Stimulated activated naive B cell treated with anti-CD40 and anti-IgM and Interleukin-4, amounts not matched to agents 10 μg/mL and 1 μg/mL and 100 μg/mL, for 72 hours (primary cell): ENCODE measurements around the gene MTHFD1L.
A peak's percentile ranks its signal among the peaks of the same experiment; 100 is the strongest.
"Not testable (repeated sequence)": the region's sequence is repeated elsewhere in the genome, so short reads cannot be mapped to it uniquely, and the experiment has no call there.

Experiments
- ATAC-seq, 2 donors: fragments of 150-1000 bp; cut with Tn5 transposase; replicated peaks; 2 replicates each; pipeline ENCODE4 v1.10.0; 2021; ENCODE audit warnings: moderate library complexity in 1 of 2
- DNase-seq: peaks from one replicate; pipeline ENCODE4 v3.0.0; 2021
- H3K27ac Mint-ChIP-seq: one replicate; pipeline ENCODE4 v1.8.0; 2022; ENCODE audit warnings: mild to moderate bottlenecking, mixed read lengths
- H3K27me3 Mint-ChIP-seq, 2 donors: one replicate each; pipeline ENCODE4 v1.8.0; 2022; ENCODE audit warnings: mixed read lengths in 2 of 2
- H3K36me3 Mint-ChIP-seq, 2 donors: one replicate each; pipeline ENCODE4 v1.8.0; 2022; ENCODE audit warnings: mixed read lengths in 2 of 2, mild to moderate bottlenecking in 1 of 2
- H3K4me1 Mint-ChIP-seq, 2 donors: one replicate each; pipeline ENCODE4 v1.8.0; 2022; ENCODE audit warnings: mixed read lengths in 2 of 2, mild to moderate bottlenecking in 1 of 2
- H3K4me3 Mint-ChIP-seq, 2 donors: one replicate each; pipeline ENCODE4 v1.8.0; 2022; ENCODE audit warnings: mild to moderate bottlenecking in 2 of 2, mixed read lengths in 2 of 2, moderate library complexity in 1 of 2
- H3K9me3 Mint-ChIP-seq, 2 donors: one replicate each; pipeline ENCODE4 v1.8.0; 2022; ENCODE audit warnings: mixed read lengths in 2 of 2, mild to moderate bottlenecking in 1 of 2

MTHFD1L gene

DNA sequence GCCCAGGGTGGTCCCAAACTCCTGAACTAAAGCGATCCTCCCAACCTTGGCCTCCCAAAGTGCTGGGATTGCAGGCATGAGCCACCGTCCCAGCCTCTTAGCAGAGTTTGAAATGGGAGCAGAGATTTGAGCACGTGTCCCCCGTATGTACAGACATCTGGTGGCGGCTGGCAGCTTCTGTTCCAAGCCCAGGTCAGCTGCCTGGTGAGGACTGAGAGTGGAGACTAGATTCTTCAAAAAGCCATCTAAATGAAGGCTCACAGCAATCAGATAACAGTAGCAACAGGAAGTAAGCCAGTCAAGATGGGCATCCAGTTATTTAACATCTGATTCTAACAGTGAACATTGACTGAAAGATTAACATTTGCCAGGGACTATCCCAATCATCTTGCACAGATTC, 246.2 kb downstream of the MTHFD1L start:
- H3K27me3 Mint-ChIP-seq = peaks cover 0 to 9% of the 10 kb centered on the region in 2 donors
- ATAC-seq (no peak), DNase-seq (no peak)
- no peaks in the 10 kb centered on the region for H3K9me3 Mint-ChIP-seq
- no peaks in the 10 kb centered on the region for H3K36me3 Mint-ChIP-seq
- no peak overlapping the region for H3K4me3 Mint-ChIP-seq
- H3K27ac Mint-ChIP-seq = no peak overlapping the region
- no peaks in the 10 kb centered on the region for H3K4me1 Mint-ChIP-seq

DNA sequence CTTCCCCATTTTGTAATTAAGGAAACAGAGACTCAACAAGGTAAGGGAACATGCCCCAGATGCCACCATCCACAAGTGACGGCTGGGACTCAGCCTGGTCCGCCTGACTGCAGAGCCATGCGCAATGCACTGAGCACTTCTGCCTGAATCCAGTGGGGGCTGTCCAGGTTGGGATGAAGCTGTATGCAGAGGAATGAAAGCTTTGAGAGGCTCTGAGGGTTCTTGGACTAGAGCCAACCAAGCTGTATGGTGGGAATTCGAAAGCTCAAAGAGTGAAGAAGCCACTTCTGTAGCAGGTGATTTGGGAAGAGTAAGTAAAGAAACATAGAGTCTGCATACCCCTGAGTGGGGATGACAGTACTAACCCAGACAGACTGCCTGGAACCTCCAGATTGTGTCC, 246.6 kb downstream of the MTHFD1L start:
- H3K9me3 Mint-ChIP-seq = no peaks in the 10 kb centered on the region
- no peak overlapping the region for H3K4me3 Mint-ChIP-seq
- peaks cover 0 to 9% of the 10 kb centered on the region in 2 donors for H3K27me3 Mint-ChIP-seq
- H3K4me1 Mint-ChIP-seq = no peaks in the 10 kb centered on the region
- no peak overlapping the region for H3K27ac Mint-ChIP-seq
- no peaks in the 10 kb centered on the region for H3K36me3 Mint-ChIP-seq
- ATAC-seq (no peak), DNase-seq (no peak)

DNA sequence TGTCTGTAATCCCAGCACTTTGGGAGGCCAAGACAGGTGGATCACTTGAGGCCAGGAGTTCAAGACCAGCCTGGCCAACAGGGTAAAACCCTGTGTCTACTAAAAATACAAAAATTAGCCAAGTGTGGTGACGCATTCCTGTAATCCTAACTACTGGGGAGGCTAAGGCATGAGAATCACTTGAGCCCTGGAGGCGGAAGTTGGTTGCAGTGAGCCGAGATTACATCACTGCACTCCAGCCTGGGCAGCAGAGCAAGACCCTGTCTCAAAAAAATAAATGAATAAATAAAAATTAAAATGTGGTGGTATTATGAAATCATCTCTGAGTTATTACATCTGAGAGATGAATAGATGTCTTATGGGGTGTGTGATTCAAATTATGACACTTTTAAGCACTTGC, 247.4 kb downstream of the MTHFD1L start:
- not testable (repeated sequence) for DNase-seq, H3K27ac Mint-ChIP-seq, H3K36me3 Mint-ChIP-seq, H3K4me1 Mint-ChIP-seq, ATAC-seq, H3K27me3 Mint-ChIP-seq, H3K9me3 Mint-ChIP-seq, H3K4me3 Mint-ChIP-seq

DNA sequence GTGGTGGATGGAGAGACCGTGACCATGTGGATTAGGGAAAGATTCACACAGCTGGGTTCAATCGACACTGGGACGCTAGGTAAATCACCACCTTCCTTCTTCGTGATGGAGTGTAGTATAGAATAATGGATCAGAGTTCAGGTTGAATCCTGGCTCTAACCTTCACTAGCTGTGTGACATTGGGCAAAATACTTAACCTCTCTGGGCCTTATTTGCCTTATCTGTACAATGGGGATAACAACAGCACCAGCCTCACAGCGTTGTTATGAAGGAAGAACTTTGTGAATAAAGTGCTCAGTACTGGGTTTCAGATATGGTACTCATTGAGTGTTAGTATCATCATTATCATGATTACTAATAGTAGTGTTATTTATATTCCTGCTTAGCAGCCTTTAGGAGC, 248.1 kb downstream of the MTHFD1L start:
- DNase-seq (no peak), ATAC-seq (no peak)
- Mint-ChIP-seq H3K27ac (no peak overlapping the region), H3K36me3 (no peaks in the 10 kb centered on the region), H3K4me1 (no peaks in the 10 kb centered on the region), H3K9me3 (no peaks in the 10 kb centered on the region), H3K27me3 (peaks cover 0 to 9% of the 10 kb centered on the region in 2 donors), H3K4me3 (no peak overlapping the region)

DNA sequence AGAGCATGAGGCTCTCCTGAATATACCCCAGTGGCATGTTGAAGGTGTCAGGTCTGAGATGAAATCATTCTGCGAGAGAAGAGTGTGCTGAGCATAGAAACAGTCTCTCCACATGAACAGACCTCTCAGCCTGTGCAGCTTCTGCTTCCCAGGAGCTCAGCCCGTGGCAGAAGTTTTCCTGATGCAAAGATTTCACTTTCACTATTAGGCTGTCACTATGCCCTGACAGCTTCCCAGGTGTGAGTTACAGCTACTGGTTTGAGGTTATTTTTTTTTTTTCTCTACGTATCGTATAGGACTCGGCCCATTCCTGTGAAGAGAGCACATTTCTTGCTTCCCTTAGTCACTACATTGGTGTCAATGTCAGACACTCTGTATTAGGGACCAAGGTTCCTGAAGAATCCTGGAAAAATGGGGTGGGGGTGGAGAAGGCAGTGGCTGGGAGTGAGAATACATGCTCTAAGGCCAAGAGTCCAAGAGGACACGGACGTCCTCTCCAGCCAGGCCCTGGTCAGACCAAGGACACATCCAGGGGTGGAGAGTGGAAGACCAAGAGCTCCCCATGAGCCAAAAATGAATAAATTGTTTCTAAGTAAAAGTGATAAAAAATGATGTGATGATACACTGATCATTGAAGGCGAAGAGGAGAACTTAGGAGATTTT, 253.1 kb downstream of the MTHFD1L start:
- no peaks in the 10 kb centered on the region for H3K36me3 Mint-ChIP-seq
- no peaks in the 10 kb centered on the region for H3K9me3 Mint-ChIP-seq
- DNase-seq (no peak), ATAC-seq (no peak)
- H3K4me1 Mint-ChIP-seq = no peaks in the 10 kb centered on the region
- H3K27me3 Mint-ChIP-seq = no peaks in the 10 kb centered on the region
- no peak overlapping the region for H3K4me3 Mint-ChIP-seq
- no peak overlapping the region for H3K27ac Mint-ChIP-seq

DNA sequence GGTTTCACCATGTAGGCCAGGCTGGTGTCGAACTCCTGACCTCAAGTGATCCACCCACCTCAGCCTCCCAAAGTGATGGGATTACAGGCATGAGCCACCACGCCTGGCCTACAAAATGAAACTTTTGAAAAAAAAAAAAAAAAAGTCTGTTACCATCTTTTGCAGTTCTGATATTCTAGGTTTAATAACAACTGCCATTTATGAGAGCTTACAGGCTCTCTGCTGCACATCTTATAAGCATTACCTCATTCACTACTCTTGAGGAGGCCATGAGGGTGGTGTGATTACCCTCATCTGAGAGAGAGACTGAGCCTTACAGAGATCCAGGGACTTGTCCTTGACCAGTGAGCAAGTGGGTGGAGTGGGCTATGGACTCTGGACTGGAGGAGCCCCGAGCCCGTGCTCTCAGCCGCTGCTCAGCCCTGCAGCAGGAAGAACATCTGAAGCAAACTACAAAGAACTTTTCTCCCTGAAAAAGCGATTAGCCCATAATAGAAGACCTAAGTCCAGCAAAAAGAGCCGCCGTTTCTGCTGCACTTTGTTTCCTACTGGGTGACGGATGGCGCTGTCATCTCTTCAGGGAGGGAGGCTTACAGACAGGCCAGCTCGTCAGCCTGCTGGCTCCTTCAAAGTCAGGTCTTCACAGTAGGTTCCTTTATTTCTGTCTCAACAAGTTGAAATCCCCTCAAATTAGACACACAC, 254.5 kb downstream of the MTHFD1L start:
- H3K27ac Mint-ChIP-seq = no peak overlapping the region
- no peaks in the 10 kb centered on the region for H3K4me1 Mint-ChIP-seq
- no peak for ATAC-seq
- H3K4me3 Mint-ChIP-seq = no peak overlapping the region
- H3K27me3 Mint-ChIP-seq = no peaks in the 10 kb centered on the region
- no peaks in the 10 kb centered on the region for H3K36me3 Mint-ChIP-seq
- no peaks in the 10 kb centered on the region for H3K9me3 Mint-ChIP-seq
- no peak for DNase-seq

DNA sequence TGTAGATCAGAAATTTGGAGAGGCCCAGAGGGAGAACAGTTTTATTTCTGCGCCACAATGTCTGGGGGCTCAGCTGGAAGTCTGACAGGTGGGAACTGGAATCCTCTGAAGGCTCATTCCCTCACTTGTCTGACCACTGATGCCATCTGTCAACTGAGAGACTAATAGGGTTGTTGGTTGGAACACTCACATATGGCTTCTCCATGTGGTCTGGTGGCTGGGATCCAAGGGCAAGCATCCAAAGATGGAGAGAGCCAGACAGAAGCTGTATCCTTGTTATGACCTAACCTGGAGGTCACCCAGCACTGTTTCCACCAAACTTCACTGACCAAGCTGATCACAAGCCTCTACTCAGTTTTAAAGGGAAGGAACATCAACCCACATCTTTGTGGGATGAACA, 256.4 kb downstream of the MTHFD1L start:
- no peak overlapping the region for H3K27ac Mint-ChIP-seq
- H3K27me3 Mint-ChIP-seq = no peaks in the 10 kb centered on the region
- no peaks in the 10 kb centered on the region for H3K4me1 Mint-ChIP-seq
- H3K4me3 Mint-ChIP-seq = no peak overlapping the region
- H3K9me3 Mint-ChIP-seq = no peaks in the 10 kb centered on the region
- no peaks in the 10 kb centered on the region for H3K36me3 Mint-ChIP-seq
- no peak for DNase-seq
- no peak for ATAC-seq

DNA sequence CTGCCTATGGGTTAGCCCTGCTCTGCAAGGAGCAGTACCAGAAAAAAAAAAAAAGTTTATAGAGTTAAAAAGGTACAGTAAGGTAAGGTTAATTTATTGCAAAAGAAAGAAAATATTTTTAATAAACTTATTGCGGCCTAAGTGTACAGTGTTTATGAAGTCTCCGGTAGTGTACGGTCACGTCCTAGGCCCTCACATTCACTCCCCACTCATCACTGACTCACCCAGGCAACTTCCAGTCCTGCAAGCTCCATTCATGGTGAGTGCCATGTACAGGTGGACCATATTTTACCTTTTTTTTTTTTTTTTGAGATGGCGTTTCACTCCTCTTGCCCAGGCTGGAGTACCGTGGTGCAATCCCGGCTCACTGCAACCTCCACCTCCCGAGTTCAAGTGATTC, 258.1 kb downstream of the MTHFD1L start:
- not testable (repeated sequence) for DNase-seq, H3K36me3 Mint-ChIP-seq, H3K4me3 Mint-ChIP-seq, ATAC-seq, H3K4me1 Mint-ChIP-seq, H3K27me3 Mint-ChIP-seq, H3K27ac Mint-ChIP-seq, H3K9me3 Mint-ChIP-seq

DNA sequence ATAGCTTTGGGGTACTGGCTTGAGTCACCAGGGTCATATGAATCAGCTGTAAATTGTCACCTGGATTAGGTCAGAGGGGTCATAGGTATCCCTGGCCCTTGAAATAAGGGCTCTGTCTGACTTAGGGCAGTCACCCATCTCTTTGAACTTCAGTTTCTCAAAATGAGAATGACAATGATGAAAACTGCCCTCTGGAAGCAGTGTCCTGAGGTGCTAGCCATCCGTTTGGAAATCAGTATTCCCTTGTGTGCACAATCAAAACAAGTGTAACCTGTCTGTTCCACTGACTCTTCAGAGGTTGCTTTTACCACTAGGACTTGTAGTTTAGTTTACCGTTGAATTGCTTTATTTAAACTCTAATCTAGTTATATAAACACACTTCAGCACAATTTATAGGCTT, 259.7 kb downstream of the MTHFD1L start:
- H3K27ac Mint-ChIP-seq, H3K4me1 Mint-ChIP-seq, H3K36me3 Mint-ChIP-seq, H3K27me3 Mint-ChIP-seq, DNase-seq, H3K4me3 Mint-ChIP-seq, H3K9me3 Mint-ChIP-seq, ATAC-seq: not testable (repeated sequence)

DNA sequence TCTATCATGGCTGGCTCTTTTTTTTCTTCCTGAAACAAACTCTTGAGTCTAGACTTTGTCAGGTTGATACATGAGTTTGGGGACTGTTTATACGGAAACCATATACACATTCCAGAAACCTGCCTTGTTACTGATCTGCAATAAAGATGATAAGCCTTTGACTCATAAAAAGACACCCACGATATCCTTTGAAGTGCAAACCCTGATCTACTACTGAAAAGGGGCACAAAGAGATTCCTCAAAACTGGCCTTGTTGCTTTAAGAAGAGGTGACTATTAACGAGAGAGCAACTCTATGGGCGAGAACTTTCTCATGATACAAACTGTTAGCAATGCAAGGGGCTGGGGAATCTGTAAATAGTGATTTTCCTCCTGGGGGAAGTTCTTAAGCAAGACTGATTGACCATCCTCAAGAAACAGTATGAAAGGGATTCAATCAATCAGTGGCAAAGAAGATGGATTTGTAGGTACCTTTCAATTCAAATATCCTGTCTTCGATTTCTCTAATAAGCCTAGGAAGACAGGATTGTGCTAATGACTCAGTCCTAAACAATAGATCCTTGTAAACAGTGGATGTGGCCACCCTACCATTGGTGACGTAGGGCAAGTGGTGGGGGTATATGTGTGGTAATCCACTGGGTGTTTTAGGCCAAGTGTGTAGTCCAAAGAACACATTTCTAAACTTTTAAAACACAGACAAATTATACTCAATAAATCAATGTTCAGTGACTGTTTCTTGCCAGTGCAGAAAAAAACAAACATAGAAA, 260.3 kb downstream of the MTHFD1L start:
- H3K4me1 Mint-ChIP-seq, ATAC-seq, H3K36me3 Mint-ChIP-seq, H3K9me3 Mint-ChIP-seq, DNase-seq, H3K4me3 Mint-ChIP-seq, H3K27ac Mint-ChIP-seq, H3K27me3 Mint-ChIP-seq: not testable (repeated sequence)

DNA sequence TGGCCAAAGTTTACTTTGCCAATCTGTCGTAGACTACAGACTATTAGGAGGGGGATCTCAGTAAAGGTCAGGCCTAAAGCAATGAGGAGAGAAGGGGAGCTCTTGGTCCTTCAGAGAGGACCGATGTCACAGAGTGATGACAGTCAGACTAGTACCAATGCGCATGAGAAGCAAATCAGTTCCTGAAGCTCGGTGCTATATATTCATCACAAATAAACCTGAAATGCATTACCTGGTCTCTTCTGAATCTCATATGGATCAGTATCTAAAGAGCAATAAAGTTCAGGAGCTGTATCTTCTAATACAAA, 260.9 kb downstream of the MTHFD1L start:
- H3K4me3 Mint-ChIP-seq, DNase-seq, H3K36me3 Mint-ChIP-seq, ATAC-seq, H3K27me3 Mint-ChIP-seq, H3K4me1 Mint-ChIP-seq, H3K9me3 Mint-ChIP-seq, H3K27ac Mint-ChIP-seq: not testable (repeated sequence)

DNA sequence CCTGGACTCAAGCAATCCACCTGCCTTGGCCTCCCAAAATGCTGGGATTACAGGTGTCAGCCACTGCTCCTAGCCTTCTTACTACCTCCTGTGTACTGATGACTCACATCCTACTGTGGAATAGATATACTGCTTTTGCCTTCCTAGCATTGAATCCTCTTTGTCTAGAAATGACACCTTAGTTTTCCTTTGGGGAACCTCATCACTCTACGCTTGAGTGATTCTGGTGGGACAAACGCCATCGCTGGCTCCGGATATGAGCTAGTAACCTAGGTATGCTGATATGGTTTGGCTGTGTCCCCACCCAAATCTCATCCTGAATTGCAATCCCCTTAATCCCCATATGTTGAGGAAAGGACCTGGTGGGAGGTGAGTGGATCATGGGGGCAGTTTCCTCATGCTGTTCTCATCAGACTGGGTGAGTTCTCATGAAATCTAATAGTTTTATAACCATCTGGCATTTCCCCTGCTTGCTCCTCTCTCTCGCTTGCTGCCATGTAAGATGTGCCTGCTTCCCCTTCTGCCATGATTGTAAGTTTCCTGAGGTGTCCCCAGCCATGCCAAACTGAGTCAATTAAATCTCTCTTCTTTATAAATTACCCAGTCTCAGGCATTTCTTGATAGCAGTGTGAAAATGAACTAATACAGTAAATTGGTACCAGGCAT, 261.8 kb downstream of the MTHFD1L start:
- not testable (repeated sequence) for H3K36me3 Mint-ChIP-seq, DNase-seq, H3K27me3 Mint-ChIP-seq, ATAC-seq, H3K9me3 Mint-ChIP-seq, H3K4me3 Mint-ChIP-seq, H3K4me1 Mint-ChIP-seq, H3K27ac Mint-ChIP-seq

DNA sequence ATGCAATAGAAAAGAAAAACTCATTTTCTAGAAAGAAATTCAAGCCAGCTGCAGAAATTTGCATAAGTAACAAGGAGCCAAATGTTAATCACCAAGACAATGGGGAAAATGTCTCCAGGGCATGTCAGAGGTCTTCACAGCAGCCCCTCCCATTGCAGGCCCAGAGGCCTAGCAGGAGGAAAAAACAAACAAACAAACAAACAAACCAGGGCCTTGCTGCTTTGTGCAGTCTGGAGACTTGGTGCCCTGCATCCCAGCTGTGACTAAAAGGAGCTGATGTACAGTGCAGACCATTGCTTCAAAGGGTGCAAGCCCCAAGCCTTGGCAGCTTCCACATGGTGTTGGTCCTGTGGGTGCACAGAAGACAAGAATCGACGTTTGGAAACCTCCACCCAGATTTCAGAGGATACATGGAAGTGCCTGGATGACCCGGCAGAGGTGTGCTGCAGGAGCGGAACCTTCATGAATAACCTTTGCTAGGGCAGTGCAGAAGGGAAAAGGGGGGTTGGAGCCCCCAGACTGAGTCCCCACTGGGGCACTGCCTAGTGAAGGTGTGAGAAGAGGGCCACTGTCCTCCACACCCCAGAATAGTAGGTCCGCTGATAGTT, 263.4 kb downstream of the MTHFD1L start:
- H3K4me1 Mint-ChIP-seq = no peaks in the 10 kb centered on the region
- ATAC-seq (no peak), DNase-seq (no peak)
- no peak overlapping the region for H3K27ac Mint-ChIP-seq
- H3K36me3 Mint-ChIP-seq = peaks cover 0 to 3% of the 10 kb centered on the region in 2 donors
- no peaks in the 10 kb centered on the region for H3K27me3 Mint-ChIP-seq
- peaks cover 10 to 13% of the 10 kb centered on the region in 2 donors for H3K9me3 Mint-ChIP-seq
- no peak overlapping the region for H3K4me3 Mint-ChIP-seq

DNA sequence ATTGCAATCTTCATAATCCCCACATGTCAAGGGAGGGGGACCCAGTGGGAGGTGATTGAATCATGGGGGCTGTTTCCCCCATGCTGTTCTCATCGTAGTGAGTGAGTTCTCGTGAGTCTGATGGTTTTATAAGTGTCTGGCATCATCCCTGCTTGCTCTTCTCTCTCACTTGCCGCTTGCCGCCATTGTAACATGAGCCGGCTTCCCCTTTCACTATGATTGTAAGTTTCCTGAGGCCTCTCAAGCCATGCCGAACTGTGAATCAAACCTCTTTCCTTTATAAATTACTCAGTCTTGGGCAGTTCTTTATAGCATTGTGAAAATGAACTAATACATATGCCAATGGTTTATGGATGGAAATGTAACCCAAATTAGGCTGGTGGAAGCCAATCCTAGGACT, 264.8 kb downstream of the MTHFD1L start:
- Mint-ChIP-seq H3K4me3 (no peak overlapping the region), H3K9me3 (peaks cover 15 to 18% of the 10 kb centered on the region in 2 donors), H3K4me1 (no peaks in the 10 kb centered on the region), H3K36me3 (peaks cover 5 to 7% of the 10 kb centered on the region in 2 donors), H3K27me3 (no peaks in the 10 kb centered on the region), H3K27ac (no peak overlapping the region)
- ATAC-seq (peak; percentile 51 to 80), DNase-seq (peak; percentile 4)
